ENCODE measurements around the gene TCF4.

- TF ChIP-seq CTCF (conservative IDR thresholded peaks at IDR 0.05; ENCODE audit: low read depth in 2 of 2) (no peak), ZNF331 (CRISPR knock-in tag; IDR thresholded peaks at IDR 0.05; ENCODE audit: low read depth) (no peak), POLR2AphosphoS5 (IDR thresholded peaks at IDR 0.05; ENCODE audit: low read depth) (no peak)
- TF ChIP-seq, protein P1, sequence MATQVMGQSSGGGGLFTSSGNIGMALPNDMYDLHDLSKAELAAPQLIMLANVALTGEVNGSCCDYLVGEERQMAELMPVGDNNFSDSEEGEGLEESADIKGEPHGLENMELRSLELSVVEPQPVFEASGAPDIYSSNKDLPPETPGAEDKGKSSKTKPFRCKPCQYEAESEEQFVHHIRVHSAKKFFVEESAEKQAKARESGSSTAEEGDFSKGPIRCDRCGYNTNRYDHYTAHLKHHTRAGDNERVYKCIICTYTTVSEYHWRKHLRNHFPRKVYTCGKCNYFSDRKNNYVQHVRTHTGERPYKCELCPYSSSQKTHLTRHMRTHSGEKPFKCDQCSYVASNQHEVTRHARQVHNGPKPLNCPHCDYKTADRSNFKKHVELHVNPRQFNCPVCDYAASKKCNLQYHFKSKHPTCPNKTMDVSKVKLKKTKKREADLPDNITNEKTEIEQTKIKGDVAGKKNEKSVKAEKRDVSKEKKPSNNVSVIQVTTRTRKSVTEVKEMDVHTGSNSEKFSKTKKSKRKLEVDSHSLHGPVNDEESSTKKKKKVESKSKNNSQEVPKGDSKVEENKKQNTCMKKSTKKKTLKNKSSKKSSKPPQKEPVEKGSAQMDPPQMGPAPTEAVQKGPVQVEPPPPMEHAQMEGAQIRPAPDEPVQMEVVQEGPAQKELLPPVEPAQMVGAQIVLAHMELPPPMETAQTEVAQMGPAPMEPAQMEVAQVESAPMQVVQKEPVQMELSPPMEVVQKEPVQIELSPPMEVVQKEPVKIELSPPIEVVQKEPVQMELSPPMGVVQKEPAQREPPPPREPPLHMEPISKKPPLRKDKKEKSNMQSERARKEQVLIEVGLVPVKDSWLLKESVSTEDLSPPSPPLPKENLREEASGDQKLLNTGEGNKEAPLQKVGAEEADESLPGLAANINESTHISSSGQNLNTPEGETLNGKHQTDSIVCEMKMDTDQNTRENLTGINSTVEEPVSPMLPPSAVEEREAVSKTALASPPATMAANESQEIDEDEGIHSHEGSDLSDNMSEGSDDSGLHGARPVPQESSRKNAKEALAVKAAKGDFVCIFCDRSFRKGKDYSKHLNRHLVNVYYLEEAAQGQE (IDR thresholded peaks at IDR 0.05; ENCODE audit: unreplicated experiment) = no peak
These were observed 388.6 kb downstream of the TCF4 start for GRCh38 chr18:55199291-55199963.

Measured in GM23338 (cell line).